D341Med (cell line): Measurements from ENCODE around the gene CUBN.

Source experiments
- DNase-seq: peaks from one replicate; pipeline ENCODE4 v3.0.0; 2012; ENCODE audit warnings: low spot score

CUBN gene

GRCh38 chr10:16787361-16787791 lies 342.2 kb downstream of the CUBN start:
- no peak for DNase-seq

GRCh38 chr10:16780338-16780880 lies 349.2 kb downstream of the CUBN start:
- DNase-seq = no peak

DNA sequence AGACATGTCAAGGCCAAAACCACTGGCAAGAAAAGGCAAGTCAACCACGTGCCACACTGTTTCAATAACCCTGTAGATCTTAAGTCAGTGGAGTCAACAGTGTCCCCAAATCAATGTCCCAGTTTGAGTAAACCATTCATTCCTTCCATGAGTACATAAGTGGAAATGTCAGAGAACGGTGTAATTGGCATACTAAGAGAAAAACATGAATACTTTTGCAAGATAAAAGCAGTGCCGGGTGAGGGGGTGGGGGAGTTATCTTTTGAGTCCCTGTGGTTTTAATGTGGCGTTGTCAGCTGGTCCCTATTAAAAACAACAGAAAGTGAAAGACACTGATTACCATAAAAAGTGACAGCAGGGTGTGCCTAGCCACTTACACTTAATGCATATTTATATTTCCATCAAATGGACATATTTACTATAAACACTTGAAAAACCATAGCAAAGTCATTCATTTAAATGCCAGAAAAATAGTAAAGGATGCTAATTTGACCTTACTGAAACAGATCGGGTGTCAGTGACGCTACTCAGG lies 350.2 kb downstream of the CUBN start:
- DNase-seq = no peak

DNA sequence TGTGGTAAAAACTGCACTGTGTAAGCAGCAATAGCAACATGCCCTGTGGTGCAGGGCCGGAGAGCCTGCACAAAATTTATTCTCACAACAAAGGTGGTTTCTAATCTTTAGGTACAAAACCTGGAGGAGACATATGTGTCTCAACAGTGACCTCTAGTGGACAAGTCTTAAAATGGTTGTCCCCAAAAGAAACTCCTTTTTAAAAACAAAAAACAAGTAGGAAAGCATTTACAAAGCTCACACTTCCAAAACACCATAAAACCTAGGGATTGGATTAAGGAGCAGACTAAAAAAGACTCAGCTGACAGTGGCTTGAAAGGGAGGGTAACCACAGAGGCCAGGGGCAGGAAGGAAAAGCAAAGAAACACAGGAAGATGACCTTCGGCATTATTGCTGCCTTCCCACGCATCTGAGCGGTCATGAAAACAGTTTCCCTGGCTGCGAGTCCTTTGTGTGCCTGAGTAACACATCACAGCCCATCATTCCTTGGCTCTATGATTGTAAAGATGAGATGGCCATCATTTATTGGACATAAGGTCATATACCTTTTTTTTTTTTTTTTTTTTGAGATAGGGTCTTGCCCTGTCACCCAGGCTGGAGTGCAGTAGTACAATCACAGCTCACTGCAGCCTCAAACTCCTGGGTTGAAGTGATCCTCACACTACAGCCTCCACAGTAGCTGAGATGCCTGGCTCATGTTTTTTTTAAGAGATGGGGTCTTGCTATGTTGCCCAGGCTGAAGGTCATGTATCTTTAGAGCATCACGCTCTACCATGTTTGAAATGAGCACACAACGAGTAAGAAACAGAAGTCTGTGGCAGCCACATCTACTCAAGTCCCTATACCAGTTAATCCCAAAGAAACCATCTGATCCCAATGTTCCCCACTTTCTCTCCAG lies 351.9 kb downstream of the CUBN start:
- peak; percentile 68 for DNase-seq

DNA sequence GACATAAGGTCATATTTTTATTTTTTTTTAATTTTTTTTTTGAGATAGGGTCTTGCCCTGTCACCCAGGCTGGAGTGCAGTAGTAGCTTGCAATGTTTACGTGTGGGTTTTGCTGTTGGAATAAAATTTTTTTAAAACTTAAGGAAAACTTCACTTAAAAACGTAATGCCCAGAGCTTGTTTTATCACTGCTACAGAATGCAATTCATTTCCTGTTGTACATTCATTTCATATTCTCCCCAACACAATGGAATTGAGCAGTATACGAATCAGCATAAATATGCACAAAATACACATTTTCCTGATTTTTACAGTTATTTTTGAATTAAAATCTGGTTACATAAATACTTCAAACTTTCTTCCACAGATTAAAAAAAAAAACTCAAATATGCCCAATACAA lies 352.7 kb downstream of the CUBN start:
- DNase-seq = no peak
